NCI-H82 treated with DMSO at 0.1 percent for 48 hours (cell line): Measurements from ENCODE around the gene VAV2.
A peak's percentile ranks its signal among the peaks of the same experiment; 100 is the strongest.
"Not testable (repeated sequence)": the region's sequence is repeated elsewhere in the genome, so short reads cannot be mapped to it uniquely, and the experiment has no call there.

Experiments used
- DNase-seq: peaks from one replicate; lab custom pipeline; 2025; ENCODE audit not compliant: unreplicated experiment; lab: John Stamatoyannopoulos, UW

VAV2 gene

GRCh38 chr9:133998915-133999595, 6.9 kb upstream of the VAV2 start:
- no peak for DNase-seq

- no peak for DNase-seq
Measured at GRCh38 chr9:133997584-133997983, 5.5 kb upstream of the VAV2 start.

GRCh38 chr9:133996531-133997520, 4.7 kb upstream of the VAV2 start:
- no peak for DNase-seq

DNA sequence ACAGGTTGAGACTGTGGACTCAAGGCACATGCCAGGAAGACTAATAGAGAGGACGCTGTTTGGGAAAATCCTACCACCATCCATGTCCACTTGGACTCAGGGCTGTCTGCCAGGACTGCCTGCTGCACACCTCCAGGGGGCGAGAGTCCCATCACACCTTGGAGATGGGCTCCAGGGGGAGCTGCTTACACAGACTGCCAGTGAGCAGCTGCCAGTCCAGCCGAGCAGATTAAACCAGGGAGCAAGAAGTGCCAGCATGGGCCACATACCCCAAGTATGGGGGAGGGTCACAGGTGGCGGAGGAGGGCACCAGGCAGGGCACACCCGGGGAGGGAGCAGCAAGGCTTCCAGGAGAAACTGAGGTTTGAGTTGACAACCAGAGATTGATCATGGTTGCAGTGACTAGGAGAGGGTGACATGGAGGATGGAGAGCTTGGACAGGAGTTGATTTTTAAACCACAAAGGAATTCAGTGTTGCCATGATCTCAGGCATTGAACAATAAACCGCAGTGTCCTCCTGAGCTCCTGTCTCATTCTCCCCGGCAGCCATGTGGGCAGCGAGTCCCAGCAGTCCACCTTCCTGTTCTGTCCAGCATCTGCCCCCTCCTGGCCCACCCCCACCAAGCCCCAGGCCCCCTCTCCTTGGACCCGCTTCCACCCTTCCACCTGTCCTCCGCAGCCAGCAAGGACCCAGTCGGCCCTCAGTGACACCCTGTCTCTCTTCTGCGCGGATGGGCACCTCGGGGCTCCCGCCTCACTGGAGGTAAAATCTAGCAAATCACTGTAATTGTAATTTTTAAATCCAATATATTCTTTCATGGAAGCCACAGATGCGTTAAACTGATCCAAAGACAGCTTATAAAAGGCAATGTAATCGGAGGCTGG, 3.1 kb upstream of the VAV2 start:
- DNase-seq = no peak

GRCh38 chr9:133994353-133995011, 2.4 kb upstream of the VAV2 start:
- DNase-seq = peak; percentile 11

DNA sequence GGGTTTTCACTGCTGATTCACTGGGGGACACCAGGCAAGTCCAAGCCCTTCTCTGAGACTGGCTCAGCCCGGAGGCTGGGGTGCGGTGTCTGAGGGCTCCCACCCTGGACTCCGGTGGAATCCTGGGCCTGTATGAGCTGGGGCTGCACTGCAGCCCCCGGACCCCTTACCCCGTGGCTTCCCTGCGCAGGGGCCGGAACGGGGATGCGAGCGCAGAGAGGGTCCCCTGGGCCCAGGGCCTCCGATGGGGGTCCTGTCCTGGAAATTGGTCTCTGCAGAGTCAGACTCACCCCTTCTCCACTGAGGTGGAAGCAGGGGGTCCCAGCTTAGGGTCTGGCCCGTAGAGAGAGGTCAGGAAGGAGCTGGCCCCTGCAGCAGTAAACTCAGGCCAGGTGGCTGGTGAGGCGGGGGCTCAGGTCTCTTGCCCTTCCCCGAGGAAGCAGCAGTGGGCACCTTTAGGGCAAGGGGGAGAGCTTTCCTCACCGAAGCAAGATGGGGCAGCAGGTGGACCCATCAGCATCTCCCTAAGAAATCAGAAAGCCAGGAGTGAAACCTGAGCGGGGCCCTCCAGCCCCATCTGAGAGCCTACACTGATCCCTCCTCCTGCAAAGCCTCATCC, 1.6 kb upstream of the VAV2 start:
- no peak for DNase-seq

DNA sequence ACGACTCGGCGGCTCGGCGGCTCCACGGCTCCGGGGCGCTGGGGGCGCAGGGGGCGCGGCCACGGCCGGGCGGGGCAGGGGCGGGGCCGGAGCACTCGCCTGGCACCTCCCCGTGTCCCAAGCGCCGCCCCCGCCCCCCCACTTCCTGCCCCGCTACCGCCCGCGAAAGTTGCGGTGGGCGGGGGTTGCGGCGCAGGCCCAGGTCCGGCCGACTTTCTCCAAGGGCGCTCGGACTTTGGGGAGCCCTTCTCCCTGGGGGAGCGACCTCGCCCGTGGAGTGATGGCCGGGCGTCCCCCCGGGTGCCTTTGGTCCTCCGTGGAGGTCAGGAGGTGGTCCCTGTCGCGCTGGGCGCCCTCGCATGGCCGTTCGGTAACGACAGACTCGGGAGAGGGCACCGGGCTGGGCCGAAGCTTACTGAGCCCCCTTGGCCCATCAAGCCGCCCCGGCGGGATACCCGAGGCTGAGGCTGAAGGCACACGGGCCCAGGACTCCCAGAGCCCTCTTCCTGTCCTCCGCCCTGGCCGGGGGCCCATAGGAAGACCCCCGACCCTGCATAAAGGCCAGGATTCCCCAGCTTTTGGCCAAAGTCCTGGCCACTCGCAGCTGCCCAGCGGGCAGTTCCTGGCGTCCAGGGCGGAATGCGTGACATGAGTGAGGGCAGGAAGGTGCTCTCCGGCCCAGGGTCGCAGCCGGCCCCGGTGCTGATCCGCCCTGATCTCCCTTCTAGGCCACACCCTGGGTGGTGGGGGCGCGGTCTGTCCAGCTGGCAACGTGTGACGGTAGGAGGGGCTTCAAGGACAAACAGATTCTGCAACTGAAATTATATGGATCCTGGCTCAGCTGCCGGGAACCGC, 883 bp upstream of the VAV2 start:
- peak; percentile 67 for DNase-seq

- no peak for DNase-seq
Measured at GRCh38 chr9:133991214-133991921, 756 bp downstream of the VAV2 start.

GRCh38 chr9:133990366-133991213, 1.5 kb downstream of the VAV2 start:
- DNase-seq = no peak

- DNase-seq = no peak
Measured at GRCh38 chr9:133989625-133990365, 2.3 kb downstream of the VAV2 start.

DNA sequence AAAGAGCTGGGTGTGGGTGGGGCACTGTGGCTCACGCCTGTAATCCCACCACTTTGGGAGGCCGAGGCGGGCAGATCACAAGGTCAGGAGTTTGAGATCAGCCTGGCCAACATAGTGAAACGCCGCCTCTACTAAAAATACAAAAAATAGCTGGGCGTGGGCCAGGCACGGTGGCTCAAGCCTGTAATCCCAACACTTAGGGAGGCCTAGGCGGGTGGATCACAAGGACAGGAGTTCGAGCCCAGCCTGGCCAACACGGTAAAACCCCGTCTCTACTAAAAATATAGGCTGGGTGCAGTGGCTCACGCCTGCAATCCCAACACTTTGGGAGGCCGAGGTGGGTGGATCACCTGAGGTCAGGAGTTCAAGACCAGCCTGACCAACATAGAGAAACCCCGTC, 3.4 kb downstream of the VAV2 start:
- not testable (repeated sequence) for DNase-seq

DNA sequence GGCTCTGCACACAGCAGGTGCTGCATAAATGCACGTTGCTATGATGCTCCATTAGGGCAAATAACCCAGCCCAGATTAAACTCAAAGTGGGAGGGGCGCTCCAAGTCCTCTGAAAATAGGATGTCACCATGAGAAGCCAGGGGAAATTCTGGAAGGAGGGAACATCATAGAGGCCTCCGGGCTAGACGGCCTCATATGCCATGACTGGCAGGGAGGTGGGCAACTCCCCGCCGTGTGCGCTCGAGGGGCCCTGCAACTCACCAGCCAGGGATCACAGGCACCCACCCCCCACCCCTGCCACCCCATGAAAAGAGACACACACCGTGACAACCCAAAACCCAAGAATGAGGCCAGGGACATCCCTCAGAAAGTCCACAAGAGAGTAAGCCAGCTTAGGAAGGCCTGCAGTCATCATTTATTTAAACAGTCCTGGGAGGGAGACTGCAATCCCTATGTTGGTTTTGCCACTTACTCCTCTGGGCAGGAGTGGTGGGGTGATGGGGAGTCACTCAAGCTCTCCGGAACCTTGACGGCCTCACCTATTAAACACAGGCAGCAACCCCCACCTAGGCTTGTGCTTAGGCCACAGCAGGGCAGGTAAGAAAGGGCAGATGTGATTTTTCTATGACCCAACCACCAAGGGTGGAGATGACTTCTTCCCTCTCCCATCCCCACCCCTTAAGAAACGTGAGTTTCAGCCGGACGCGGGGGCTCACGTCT, 4.0 kb downstream of the VAV2 start:
- DNase-seq = no peak

GRCh38 chr9:133987446-133987788, 4.7 kb downstream of the VAV2 start:
- DNase-seq = no peak

DNA sequence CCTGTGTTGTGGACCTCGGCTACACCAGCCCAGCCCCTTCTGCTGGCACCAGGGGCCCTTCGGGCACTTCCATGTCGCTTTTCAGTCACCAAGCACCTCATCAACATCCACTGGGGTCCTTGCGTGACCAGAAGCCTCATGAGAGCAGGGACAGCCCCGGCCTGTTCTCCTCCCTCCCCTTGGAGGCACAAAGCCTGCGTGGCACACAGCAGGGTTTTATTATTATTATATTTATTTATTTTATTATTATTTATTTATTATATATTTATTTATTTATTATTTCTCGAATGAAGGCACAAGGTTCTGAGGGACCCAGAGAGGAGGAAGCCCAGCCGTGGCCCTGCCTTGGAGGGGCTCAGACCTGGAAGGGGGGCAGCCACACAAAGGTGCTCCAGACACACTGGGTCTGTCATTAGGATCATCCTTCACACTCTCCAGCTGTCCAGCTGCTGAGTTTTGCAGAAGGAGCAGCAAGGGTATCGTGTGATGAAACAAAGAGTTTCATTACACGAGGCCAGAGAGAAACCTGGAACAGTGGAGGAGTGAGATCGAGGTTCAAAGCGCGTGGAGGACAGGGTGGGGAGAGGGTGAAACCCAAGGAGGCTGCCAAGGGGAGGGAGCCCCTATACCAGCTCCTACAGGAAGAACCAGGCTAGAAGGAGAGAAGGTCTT, 5.2 kb downstream of the VAV2 start:
- no peak for DNase-seq

DNA sequence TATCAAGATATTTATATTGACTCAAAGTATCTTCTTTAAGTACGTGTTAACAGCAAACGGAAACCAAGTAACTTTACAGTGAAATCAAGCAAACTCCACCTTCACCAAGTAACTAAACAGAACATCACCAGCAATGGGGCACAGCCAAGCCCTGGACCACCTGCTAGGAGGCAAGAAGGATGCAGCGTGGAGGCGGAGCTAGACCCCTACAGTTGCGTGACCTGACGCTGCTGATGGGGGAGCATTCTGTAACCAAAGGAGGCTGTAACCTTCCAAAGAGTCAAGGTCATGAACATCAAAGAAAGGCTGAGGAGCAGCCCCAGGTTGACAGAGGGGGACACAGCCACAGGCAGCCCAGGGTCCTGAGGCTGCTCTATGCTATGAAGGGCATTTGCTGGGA, 6.1 kb downstream of the VAV2 start:
- no peak for DNase-seq
